Astrocyte of the cerebellum (primary cell): ENCODE results near the gene RAP1GDS1.
A peak's percentile ranks its signal among the peaks of the same experiment; 100 is the strongest.
"Not testable (repeated sequence)": the region's sequence is repeated elsewhere in the genome, so short reads cannot be mapped to it uniquely, and the experiment has no call there.

Experiments
- DNase-seq: peaks from one replicate; pipeline ENCODE4 v3.0.0-alpha.2; 2011; ENCODE audit warnings: low read depth
- H3K4me3 ChIP-seq: 2 replicates; pipeline ENCODE4 v1.5.1; 2011; ENCODE audit warnings: mild to moderate bottlenecking, low read depth, low read length, moderate library complexity
- CTCF ChIP-seq: IDR thresholded peaks from 2 replicates; pipeline ENCODE4 v1.5.1; 2012; ENCODE audit warnings: low read length, low read depth, moderate library complexity, mild to moderate bottlenecking; ENCODE audit errors: missing control alignments
- in situ Hi-C: cut with HindIII; loops from 2 replicates; pipeline ENCODE4 v1.10.0; 2017; ENCODE audit warnings: low sequenced_read_pairs

RAP1GDS1 gene

DNA sequence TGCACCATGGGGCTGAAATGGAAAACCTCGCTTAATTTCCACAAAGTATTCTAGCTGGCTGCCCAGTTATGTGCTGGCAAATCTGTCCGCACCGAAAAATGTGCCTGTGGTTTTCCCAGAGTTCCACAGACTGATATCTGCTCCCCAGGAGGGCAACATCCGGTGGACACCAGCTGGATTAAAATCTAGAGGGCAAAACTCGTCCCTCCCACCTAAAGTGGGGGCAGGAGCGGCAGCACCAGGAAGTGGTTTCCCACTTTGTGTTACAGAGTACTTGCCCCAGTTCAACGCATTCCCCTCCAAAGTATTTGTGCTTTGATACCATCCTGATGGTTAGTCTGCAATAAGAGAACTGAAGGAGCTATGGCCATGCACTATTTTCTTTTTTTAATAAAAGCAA, 209.6 kb downstream of the RAP1GDS1 start:
- no peak overlapping the region for H3K4me3 ChIP-seq
- TF ChIP-seq CTCF = no peak
- in situ Hi-C loops = no loop called here
- DNase-seq = peak; percentile 88

GRCh38 chr4:98473046-98473445, 211.9 kb downstream of the RAP1GDS1 start:
- TF ChIP-seq CTCF = no peak
- no peak overlapping the region for H3K4me3 ChIP-seq
- DNase-seq = no peak
- in situ Hi-C loops = no loop called here

GRCh38 chr4:98474408-98474844, 213.2 kb downstream of the RAP1GDS1 start:
- in situ Hi-C loops = no loop called here
- DNase-seq = peak; percentile 43
- no peak overlapping the region for H3K4me3 ChIP-seq
- TF ChIP-seq CTCF = no peak

- no peak for TF ChIP-seq CTCF
- in situ Hi-C loops = no loop called here
- H3K4me3 ChIP-seq = no peak overlapping the region
- no peak for DNase-seq
Observed at GRCh38 chr4:98476891-98477290, 215.7 kb downstream of the RAP1GDS1 start.

- in situ Hi-C loops, DNase-seq: not testable (repeated sequence)
Observed at GRCh38 chr4:98479590-98479989, 218.4 kb downstream of the RAP1GDS1 start.

GRCh38 chr4:98480535-98480934, 219.4 kb downstream of the RAP1GDS1 start:
- H3K4me3 ChIP-seq = no peak overlapping the region
- in situ Hi-C loops = no loop called here
- DNase-seq = no peak
- TF ChIP-seq CTCF = no peak

More at GRCh38 chr4:98479590-98479989, 218.4 kb downstream of the RAP1GDS1 start:
- H3K4me3 ChIP-seq = not testable (repeated sequence)

- DNase-seq = no peak
- no peak for TF ChIP-seq CTCF
- in situ Hi-C loops = no loop called here
- no peak overlapping the region for H3K4me3 ChIP-seq
Observed at GRCh38 chr4:98481167-98481566, 220.0 kb downstream of the RAP1GDS1 start.
